Endothelial cell of umbilical vein (primary cell): ENCODE measurements around the gene ARFIP1. TPM values are rescaled to one million over a fixed set of nuclear protein-coding genes. Genes with fewer than 3 reads are reported as not detected.

ENCODE experiments used
- BruUV-seq: library from RNA; stranded (reverse); fragments of 400-500 nt; replicated peaks from 2 replicates; lab custom pipeline; 2021; lab: Mats Ljungman, UMichigan
- CTCF ChIA-PET: fragments of 300-600, 350-600 bp; sonication (Branson Sonifier 250); formaldehyde crosslinking; loops from one replicate; lab custom pipeline; 2021; ENCODE audit warnings: antibody characterized with exemption, inconsistent platforms; lab: Charles Lee
- POLR2A ChIA-PET: fragments of 300-600, 350-600 bp; sonication (Branson Sonifier 250); formaldehyde crosslinking; loops from one replicate; lab custom pipeline; 2021; ENCODE audit warnings: antibody characterized with exemption, inconsistent platforms; lab: Charles Lee
- DNase-seq: peaks from one replicate; pipeline ENCODE4 v3.0.0-alpha.2; 2011; ENCODE audit warnings: low read depth, low spot score
- FAIRE-seq: peaks from 2 replicates; lab custom pipeline; 2011; peaks lifted over from hg19 to GRCh38; lab: Jason Lieb, UNC
- H2AFZ ChIP-seq: 2 replicates; pipeline ENCODE4 v1.6.0; 2012; ENCODE audit warnings: low read depth, low read length, control low read depth, inconsistent platforms
- H3K27ac ChIP-seq: 2 replicates; pipeline ENCODE4 v1.5.1; 2011; ENCODE audit warnings: low read depth, mild to moderate bottlenecking, control low read depth, low read length, moderate library complexity; ENCODE audit not compliant: insufficient read depth
- H3K27me3 ChIP-seq, 2 experiments: 2 replicates each; pipeline versions ENCODE4 v1.6.0 to v1.6.1; 2011; ENCODE audit warnings: low read length in 2 of 2, mixed read lengths in 1 of 2; ENCODE audit not compliant: control insufficient read depth in 2 of 2, insufficient read depth in 2 of 2
- H3K36me3 ChIP-seq, 2 experiments: 2 replicates in 1 of 2; 3 replicates in 1 of 2; pipeline ENCODE4 v1.5.1; 2011; ENCODE audit warnings: low read length in 2 of 2, mild to moderate bottlenecking in 1 of 2, moderate library complexity in 1 of 2; ENCODE audit not compliant: control insufficient read depth in 2 of 2, insufficient read depth in 2 of 2; ENCODE audit errors: extremely low read depth in 1 of 2
- H3K4me1 ChIP-seq: 3 replicates; pipeline ENCODE4 v1.5.1; 2011; ENCODE audit warnings: mild to moderate bottlenecking, low read length; ENCODE audit not compliant: control insufficient read depth, insufficient read depth; ENCODE audit errors: extremely low read depth
- H3K4me2 ChIP-seq: 2 replicates; pipeline ENCODE4 v1.6.1; 2011; ENCODE audit warnings: low read length, control low read depth, mixed read lengths; ENCODE audit not compliant: insufficient read depth
- H3K4me3 ChIP-seq, 3 experiments: fragments of 200-600 bp in 1 of 3; sonication (generic), shearing (Covaris generic) in 1 of 3; replicated peaks in 1 of 3; 2 replicates each; pipeline ENCODE4 v1.5.1; 2011 to 2016; ENCODE audit warnings: control low read depth in 3 of 3, low read length in 3 of 3, mild to moderate bottlenecking in 2 of 3, inconsistent platforms in 1 of 3, low read depth in 1 of 3, moderate library complexity in 1 of 3; ENCODE audit not compliant: insufficient read depth in 1 of 3
- H3K79me2 ChIP-seq: 2 replicates; pipeline ENCODE4 v1.6.0; 2012; ENCODE audit warnings: low read length, inconsistent platforms; ENCODE audit not compliant: control insufficient read depth, insufficient read depth
- H3K9ac ChIP-seq: replicated peaks from 2 replicates; pipeline ENCODE3; 2011; ENCODE audit warnings: low read length, control low read depth; ENCODE audit not compliant: insufficient read depth; ENCODE audit errors: extremely low read depth
- H3K9me1 ChIP-seq: replicated peaks from 3 replicates; pipeline ENCODE4 v1.6.0; 2011; ENCODE audit warnings: mild to moderate bottlenecking, low read length; ENCODE audit not compliant: control insufficient read depth, insufficient read depth; ENCODE audit errors: extremely low read depth
- H3K9me3 ChIP-seq: replicated peaks from 2 replicates; pipeline ENCODE4 v1.5.1; 2012; ENCODE audit warnings: low read length, inconsistent platforms; ENCODE audit not compliant: control insufficient read depth, insufficient read depth
- H4K20me1 ChIP-seq: replicated peaks from 2 replicates; pipeline ENCODE3; 2011; ENCODE audit warnings: mild to moderate bottlenecking, low read length; ENCODE audit not compliant: control insufficient read depth, insufficient read depth; ENCODE audit errors: extremely low read depth
- FOS ChIP-seq: IDR thresholded peaks from 2 replicates; pipeline ENCODE4 v1.6.1; 2011; ENCODE audit warnings: mild to moderate bottlenecking, low read length, moderate library complexity, borderline replicate concordance; ENCODE audit not compliant: insufficient read depth
- GATA2 ChIP-seq: IDR thresholded peaks from 2 replicates; pipeline ENCODE4 v1.7.0; 2011; ENCODE audit warnings: low read depth, mild to moderate bottlenecking, moderate library complexity, mixed read lengths, low read length; ENCODE audit not compliant: insufficient read length, insufficient read depth
- JUN ChIP-seq: IDR thresholded peaks from 2 replicates; pipeline ENCODE4 v1.6.1; 2011; ENCODE audit warnings: borderline replicate concordance, low read depth; ENCODE audit not compliant: insufficient read length, insufficient read depth
- MYC ChIP-seq: IDR thresholded peaks from one replicate; pipeline ENCODE4 v1.6.1; 2011; ENCODE audit warnings: mild to moderate bottlenecking, low read depth, low read length
- POLR2AphosphoS5 ChIP-seq: IDR thresholded peaks from 2 replicates; pipeline ENCODE4 v1.6.1; 2012; ENCODE audit warnings: low read depth, mild to moderate bottlenecking, control low read depth, low read length, moderate library complexity; ENCODE audit not compliant: insufficient read depth
- dilution Hi-C: fragments of 300-500 bp; cut with MboI; formaldehyde crosslinking; loops from one replicate; pipeline ENCODE4 v1.15.0; 2019; ENCODE audit warnings: low sequenced_read_pairs; ENCODE audit not compliant: extremely low pct_ligation_motif_present
- intact Hi-C: fragments of 100-400 bp; cut with micrococcal nuclease; formaldehyde crosslinking; loops from one replicate; pipeline ENCODE4 v1.10.0; 2022
- polyA plus RNA-seq, 4 experiments: library from polyadenylated mRNA; depleted of rRNA in 3 of 4; stranded (reverse) in 3 of 4; unstranded in 1 of 4; fragments of >200 nt; gene quantifications; 2 replicates each; pipeline versions ENCODE4 v1.2.1 to v1.2.3, GENCODE V29; 2011 to 2012; ENCODE audit warnings: missing spikeins in 1 of 4
- total RNA-seq: library from RNA; stranded (reverse); gene quantifications from 2 replicates; pipeline ENCODE4 v1.2.3, GENCODE V29; 2021
- TF ChIP-seq, protein P1 (sequence below), 2 donors: IDR thresholded peaks; 1 replicate in 1 of 2; 2 replicates in 1 of 2; pipeline ENCODE4 v1.5.1; 2011; ENCODE audit warnings: low read length in 2 of 2, mild to moderate bottlenecking in 2 of 2, moderate library complexity in 2 of 2, control low read depth in 1 of 2, inconsistent platforms in 1 of 2, low read depth in 1 of 2; ENCODE audit not compliant: insufficient read depth in 1 of 2; ENCODE audit errors: extremely low read depth in 1 of 2
- TF ChIP-seq, protein P2 (sequence below): IDR thresholded peaks from 2 replicates; pipeline ENCODE4 v1.6.1; 2011; ENCODE audit not compliant: insufficient read depth, insufficient read length

Gene ARFIP1
- total and polyA plus RNA-seq, 2 donors (not counting 3 experiments of a cell fraction or from before 2014, with no cell fraction given): 10.0 to 24.2 TPM

DNA sequence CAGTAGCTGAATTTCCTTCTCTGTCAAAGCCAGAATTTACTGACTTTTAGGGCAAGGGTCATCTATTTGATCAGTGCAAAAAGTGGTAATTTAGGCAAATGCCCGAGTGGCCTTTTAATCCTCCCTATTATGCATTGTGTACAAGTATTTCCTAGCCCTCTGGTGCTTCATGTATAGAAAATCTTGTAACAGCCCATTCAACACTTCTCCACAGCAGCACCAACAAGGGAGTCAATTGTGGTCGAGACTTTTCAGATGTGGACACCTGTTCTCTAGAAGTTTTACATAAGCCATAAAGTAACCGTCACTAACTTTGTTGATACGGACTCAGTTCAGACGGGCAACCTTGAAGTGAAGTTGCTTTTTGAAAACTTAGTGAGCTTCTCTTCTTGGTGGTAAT is 105.4 kb downstream of the ARFIP1 start:
- Histone ChIP-seq H3K9ac (no peak overlapping the region), H3K4me3 (no peak overlapping the region), H3K27ac (no peak overlapping the region), H3K27me3 (no peaks in the 10 kb centered on the region), H4K20me1 (no peaks in the 10 kb centered on the region), H2AFZ (no peak overlapping the region), H3K4me2 (no peak overlapping the region), H3K79me2 (no peaks in the 10 kb centered on the region), H3K9me1 (peaks cover 3% of the 10 kb centered on the region), H3K4me1 (no peaks in the 10 kb centered on the region), H3K36me3 (peaks cover 0 to 2% of the 10 kb centered on the region in 2 experiments), H3K9me3 (no peaks in the 10 kb centered on the region)
- CTCF ChIA-PET: interaction anchor here (1.5 kb wide), 1 partner anchor 11 kb away, joined by 4 read pairs; no protein-coding TSS in a partner anchor
- TF ChIP-seq GATA2 (no peak), JUN (no peak), POLR2AphosphoS5 (no peak)
- TF ChIP-seq, protein P1, sequence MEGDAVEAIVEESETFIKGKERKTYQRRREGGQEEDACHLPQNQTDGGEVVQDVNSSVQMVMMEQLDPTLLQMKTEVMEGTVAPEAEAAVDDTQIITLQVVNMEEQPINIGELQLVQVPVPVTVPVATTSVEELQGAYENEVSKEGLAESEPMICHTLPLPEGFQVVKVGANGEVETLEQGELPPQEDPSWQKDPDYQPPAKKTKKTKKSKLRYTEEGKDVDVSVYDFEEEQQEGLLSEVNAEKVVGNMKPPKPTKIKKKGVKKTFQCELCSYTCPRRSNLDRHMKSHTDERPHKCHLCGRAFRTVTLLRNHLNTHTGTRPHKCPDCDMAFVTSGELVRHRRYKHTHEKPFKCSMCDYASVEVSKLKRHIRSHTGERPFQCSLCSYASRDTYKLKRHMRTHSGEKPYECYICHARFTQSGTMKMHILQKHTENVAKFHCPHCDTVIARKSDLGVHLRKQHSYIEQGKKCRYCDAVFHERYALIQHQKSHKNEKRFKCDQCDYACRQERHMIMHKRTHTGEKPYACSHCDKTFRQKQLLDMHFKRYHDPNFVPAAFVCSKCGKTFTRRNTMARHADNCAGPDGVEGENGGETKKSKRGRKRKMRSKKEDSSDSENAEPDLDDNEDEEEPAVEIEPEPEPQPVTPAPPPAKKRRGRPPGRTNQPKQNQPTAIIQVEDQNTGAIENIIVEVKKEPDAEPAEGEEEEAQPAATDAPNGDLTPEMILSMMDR (IDR thresholded peaks at IDR 0.05; ENCODE audit: extremely low read depth in 1 of 2, insufficient read depth in 1 of 2, low read depth in 1 of 2, low read length in 2 of 2): no peak
- FAIRE-seq (no peak), DNase-seq (no peak)
- dilution Hi-C loops: no loop called here
- intact Hi-C loops: no loop called here
- POLR2A ChIA-PET: no interaction called here
- BruUV-seq: no TSS peak

DNA sequence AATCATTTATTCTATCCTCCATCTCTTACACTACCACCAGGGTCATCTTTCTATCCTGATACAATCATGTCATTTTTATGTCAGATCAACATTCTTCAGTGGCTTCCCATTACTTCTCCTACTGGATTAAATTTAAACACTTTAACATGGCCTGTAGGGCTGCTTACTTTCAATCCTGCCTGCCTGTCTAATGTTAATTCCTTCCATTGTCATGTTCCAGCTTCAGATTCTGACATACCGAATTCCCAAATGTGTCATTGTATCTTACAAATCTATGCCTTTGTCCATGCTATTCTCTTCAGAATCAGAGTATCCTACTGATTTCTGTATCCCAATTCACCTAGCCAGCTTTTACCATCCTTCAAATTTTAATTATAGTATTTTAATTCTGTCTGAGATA is 106.4 kb downstream of the ARFIP1 start:
- ChIA-PET POLR2A (no interaction called here), CTCF (interaction anchor here (1.5 kb wide), 2 partner anchors 12 to 197 kb away, joined by 3 to 4 read pairs; no protein-coding TSS in a partner anchor)
- H3K36me3 ChIP-seq: peaks cover 0 to 2% of the 10 kb centered on the region in 2 experiments
- intact Hi-C loops: no loop called here
- H3K27me3 ChIP-seq: no peaks in the 10 kb centered on the region
- no peaks in the 10 kb centered on the region for H3K4me1 ChIP-seq
- no peak for DNase-seq
- H3K9ac ChIP-seq: no peak overlapping the region
- dilution Hi-C loops: no loop called here
- no peak for FAIRE-seq
- no peaks in the 10 kb centered on the region for H4K20me1 ChIP-seq
- H3K4me3 ChIP-seq: no peak overlapping the region
- peaks cover 3% of the 10 kb centered on the region for H3K9me1 ChIP-seq
- no TSS peak for BruUV-seq
- no peaks in the 10 kb centered on the region for H3K79me2 ChIP-seq
- no peak overlapping the region for H3K27ac ChIP-seq
- no peak overlapping the region for H3K4me2 ChIP-seq
- no peaks in the 10 kb centered on the region for H3K9me3 ChIP-seq
- TF ChIP-seq, protein P2, sequence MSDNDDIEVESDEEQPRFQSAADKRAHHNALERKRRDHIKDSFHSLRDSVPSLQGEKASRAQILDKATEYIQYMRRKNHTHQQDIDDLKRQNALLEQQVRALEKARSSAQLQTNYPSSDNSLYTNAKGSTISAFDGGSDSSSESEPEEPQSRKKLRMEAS: no peak
- TF ChIP-seq MYC: no peak
- TF ChIP-seq POLR2AphosphoS5: no peak
- no peak for TF ChIP-seq FOS
- H2AFZ ChIP-seq: no peak overlapping the region
